Measurements from ENCODE around the gene FAIM. TPM values are rescaled to one million over a fixed set of nuclear protein-coding genes. Genes with fewer than 3 reads are reported as not detected.

FAIM gene
- total and polyA plus RNA-seq, 7 experiments from 2014 or later: 1.6 to 6.4 (median 3.1) TPM

DNA sequence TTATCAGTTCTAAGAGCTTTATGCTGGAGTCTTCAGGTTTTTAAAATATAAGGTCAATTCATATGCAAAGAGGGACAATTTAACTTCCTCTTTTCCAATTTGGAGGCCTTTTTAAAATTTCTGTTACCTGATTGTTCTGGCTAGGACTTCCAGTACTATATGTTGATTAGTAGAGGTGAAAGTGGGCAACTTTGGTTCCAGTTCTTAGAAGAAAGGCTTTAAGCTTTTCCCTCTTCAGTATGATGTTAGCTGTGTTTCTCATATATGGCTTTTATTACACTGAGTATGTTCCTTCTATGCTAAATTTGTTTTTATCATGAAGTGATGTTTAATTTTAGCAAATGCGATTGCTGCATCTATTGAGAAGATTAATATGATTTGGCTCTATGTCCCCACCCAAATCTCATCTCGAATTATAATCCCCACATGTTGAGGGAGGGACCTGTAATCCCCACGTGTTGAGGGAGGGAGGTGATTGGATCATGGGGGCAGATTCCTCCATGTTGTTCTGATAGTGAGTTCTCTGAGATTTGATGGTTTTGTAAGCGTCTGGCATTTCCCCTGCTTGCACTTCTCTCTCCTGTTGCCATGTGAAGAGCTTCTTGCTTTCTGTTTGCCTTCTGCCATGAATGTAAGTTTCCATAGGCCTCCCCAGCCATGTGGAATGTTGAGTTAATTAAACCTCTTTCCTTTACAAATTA is 33.8 kb downstream of the FAIM start:
- Histone ChIP-seq H3K4me1 (ENCODE audit: control insufficient read depth in 2 of 2, insufficient read depth in 2 of 2, low read length in 2 of 2) (no peaks in the 10 kb centered on the region), H3K4me3 (ENCODE audit: low read length) (no peak overlapping the region), H3K36me3 (ENCODE audit: control insufficient read depth in 2 of 3, insufficient read depth in 3 of 3, low read length in 3 of 3) (no peaks in the 10 kb centered on the region), H3K9me3 (ENCODE audit: control insufficient read depth in 2 of 3, low read length in 3 of 3) (peaks cover 0 to 41% (median 0%) of the 10 kb centered on the region in 3 experiments), H3K27me3 (ENCODE audit: control insufficient read depth in 2 of 2, insufficient read depth in 2 of 2, low read length in 2 of 2) (no peaks in the 10 kb centered on the region), H3K27ac (ENCODE audit: low read depth, low read length) (no peak overlapping the region)
- peaks cover 10 to 91% (median 44%) of the 10 kb centered on the region in 11 donors for H3K9me3 Mint-ChIP-seq
- H3K4me3 Mint-ChIP-seq: no peak overlapping the region
- H3K4me1 Mint-ChIP-seq: no peaks in the 10 kb centered on the region
- no peak overlapping the region for H3K27ac Mint-ChIP-seq
- intact Hi-C loops (cut with micrococcal nuclease): no loop called here
- no peak for DNase-seq
- no peaks in the 10 kb centered on the region for H3K27me3 Mint-ChIP-seq
- ATAC-seq: no peak
- peaks cover 3 to 15% (median 11%) of the 10 kb centered on the region in 5 donors for H3K36me3 Mint-ChIP-seq
- CTCF ChIA-PET: no interaction called here
- POLR2A ChIA-PET: no interaction called here

DNA sequence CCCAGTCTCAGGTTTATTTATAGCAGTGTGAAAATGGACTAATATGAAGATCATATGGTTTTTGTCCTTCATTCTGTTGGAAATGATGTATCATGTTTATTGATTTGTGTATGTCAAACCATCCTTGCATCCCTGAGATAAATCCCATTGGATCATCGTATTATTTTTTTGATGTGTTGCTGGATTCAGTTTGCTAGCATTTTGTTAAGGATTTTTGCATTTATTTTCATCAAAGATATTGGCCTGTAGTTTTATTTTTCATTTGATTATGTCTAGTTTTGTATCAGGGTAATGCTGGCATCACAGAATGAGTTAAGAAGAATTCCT is 34.3 kb downstream of the FAIM start:
- Histone ChIP-seq H3K27me3 (ENCODE audit: control insufficient read depth in 2 of 2, insufficient read depth in 2 of 2, low read length in 2 of 2) (no peaks in the 10 kb centered on the region), H3K27ac (ENCODE audit: low read depth, low read length) (no peak overlapping the region), H3K4me1 (ENCODE audit: control insufficient read depth in 2 of 2, insufficient read depth in 2 of 2, low read length in 2 of 2) (no peaks in the 10 kb centered on the region), H3K9me3 (ENCODE audit: control insufficient read depth in 2 of 3, low read length in 3 of 3) (peaks cover 0 to 41% (median 0%) of the 10 kb centered on the region in 3 experiments), H3K4me3 (ENCODE audit: low read length) (no peak overlapping the region), H3K36me3 (ENCODE audit: control insufficient read depth in 2 of 3, insufficient read depth in 3 of 3, low read length in 3 of 3) (no peaks in the 10 kb centered on the region)
- Mint-ChIP-seq H3K4me1 (no peaks in the 10 kb centered on the region), H3K9me3 (peaks cover 10 to 91% (median 47%) of the 10 kb centered on the region in 11 donors), H3K36me3 (peaks cover 3 to 15% (median 12%) of the 10 kb centered on the region in 5 donors), H3K4me3 (no peak overlapping the region), H3K27ac (no peak overlapping the region), H3K27me3 (no peaks in the 10 kb centered on the region)
- POLR2A ChIA-PET: no interaction called here
- ATAC-seq (no peak), DNase-seq (no peak)
- intact Hi-C loops (cut with micrococcal nuclease): no loop called here
- CTCF ChIA-PET: no interaction called here

DNA sequence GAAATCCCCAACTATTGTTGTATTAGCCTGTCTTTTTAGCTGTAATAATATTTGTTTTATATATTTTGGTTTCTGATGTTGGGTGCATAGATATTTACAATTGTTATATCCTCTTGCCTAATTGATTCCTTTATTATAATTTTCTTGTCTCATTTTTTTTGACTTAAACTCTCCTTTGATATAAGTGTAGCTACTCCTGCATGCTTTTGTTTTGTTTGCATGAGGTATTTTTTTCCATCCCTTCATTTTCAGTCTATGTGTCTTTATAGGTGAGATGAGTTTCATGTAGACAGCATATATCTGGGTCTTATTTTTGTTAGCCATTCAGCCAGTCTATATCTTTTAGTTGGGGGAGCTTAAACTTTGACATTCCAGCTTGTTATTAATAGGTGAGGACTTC is 37.4 kb downstream of the FAIM start:
- intact Hi-C loops (cut with micrococcal nuclease): no loop called here
- CTCF ChIA-PET: no interaction called here
- Histone ChIP-seq H3K4me3 (ENCODE audit: low read length) (no peak overlapping the region), H3K9me3 (ENCODE audit: control insufficient read depth in 2 of 3, low read length in 3 of 3) (peaks cover 0 to 39% (median 0%) of the 10 kb centered on the region in 3 experiments), H3K27me3 (ENCODE audit: control insufficient read depth in 2 of 2, insufficient read depth in 2 of 2, low read length in 2 of 2) (no peaks in the 10 kb centered on the region), H3K36me3 (ENCODE audit: control insufficient read depth in 2 of 3, insufficient read depth in 3 of 3, low read length in 3 of 3) (peaks cover 0 to 16% (median 8%) of the 10 kb centered on the region in 3 experiments), H3K4me1 (ENCODE audit: control insufficient read depth in 2 of 2, insufficient read depth in 2 of 2, low read length in 2 of 2) (no peaks in the 10 kb centered on the region), H3K27ac (ENCODE audit: low read depth, low read length) (no peak overlapping the region)
- Mint-ChIP-seq H3K27ac (no peak overlapping the region), H3K4me3 (no peak overlapping the region), H3K36me3 (peaks cover 12 to 40% (median 31%) of the 10 kb centered on the region in 5 donors), H3K27me3 (no peaks in the 10 kb centered on the region), H3K9me3 (peaks cover 9 to 88% (median 52%) of the 10 kb centered on the region in 11 donors), H3K4me1 (no peaks in the 10 kb centered on the region)
- POLR2A ChIA-PET: no interaction called here
- no peak for DNase-seq
- no peak for ATAC-seq

DNA sequence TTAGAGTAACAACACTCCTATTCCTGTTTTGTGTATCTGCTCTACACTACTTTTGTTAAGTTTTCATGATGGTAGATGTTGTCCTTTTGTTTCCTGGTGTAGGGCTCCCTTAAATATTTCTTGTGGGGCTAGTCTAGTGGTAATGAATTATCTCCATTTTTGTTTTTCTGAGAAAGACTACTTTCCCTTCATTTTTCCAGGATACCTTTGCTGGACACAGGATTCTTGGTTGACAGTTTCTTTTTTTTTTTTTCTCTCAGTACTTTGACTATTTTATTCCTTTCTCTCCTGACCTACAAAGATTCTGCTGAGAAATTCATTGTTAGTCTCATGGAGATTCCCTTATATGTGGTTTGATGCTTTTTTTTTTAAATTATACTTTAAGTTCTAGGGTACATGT is 37.9 kb downstream of the FAIM start:
- ChIA-PET POLR2A (no interaction called here), CTCF (no interaction called here)
- no peaks in the 10 kb centered on the region for H3K4me1 Mint-ChIP-seq
- H3K27me3 Mint-ChIP-seq: no peaks in the 10 kb centered on the region
- no peak overlapping the region for H3K27ac Mint-ChIP-seq
- H3K36me3 Mint-ChIP-seq: peaks cover 12 to 44% (median 36%) of the 10 kb centered on the region in 5 donors
- Histone ChIP-seq H3K4me3 (ENCODE audit: low read length) (no peak overlapping the region), H3K27ac (ENCODE audit: low read depth, low read length) (no peak overlapping the region), H3K36me3 (ENCODE audit: control insufficient read depth in 2 of 3, insufficient read depth in 3 of 3, low read length in 3 of 3) (peaks cover 0 to 21% (median 8%) of the 10 kb centered on the region in 3 experiments), H3K4me1 (ENCODE audit: control insufficient read depth in 2 of 2, insufficient read depth in 2 of 2, low read length in 2 of 2) (no peaks in the 10 kb centered on the region), H3K9me3 (ENCODE audit: control insufficient read depth in 2 of 3, low read length in 3 of 3) (peaks cover 0 to 34% (median 0%) of the 10 kb centered on the region in 3 experiments), H3K27me3 (ENCODE audit: control insufficient read depth in 2 of 2, insufficient read depth in 2 of 2, low read length in 2 of 2) (no peaks in the 10 kb centered on the region)
- H3K9me3 Mint-ChIP-seq: peaks cover 9 to 85% (median 52%) of the 10 kb centered on the region in 11 donors
- DNase-seq (no peak), ATAC-seq (no peak)
- intact Hi-C loops (cut with micrococcal nuclease): no loop called here
- H3K4me3 Mint-ChIP-seq: no peak overlapping the region

DNA sequence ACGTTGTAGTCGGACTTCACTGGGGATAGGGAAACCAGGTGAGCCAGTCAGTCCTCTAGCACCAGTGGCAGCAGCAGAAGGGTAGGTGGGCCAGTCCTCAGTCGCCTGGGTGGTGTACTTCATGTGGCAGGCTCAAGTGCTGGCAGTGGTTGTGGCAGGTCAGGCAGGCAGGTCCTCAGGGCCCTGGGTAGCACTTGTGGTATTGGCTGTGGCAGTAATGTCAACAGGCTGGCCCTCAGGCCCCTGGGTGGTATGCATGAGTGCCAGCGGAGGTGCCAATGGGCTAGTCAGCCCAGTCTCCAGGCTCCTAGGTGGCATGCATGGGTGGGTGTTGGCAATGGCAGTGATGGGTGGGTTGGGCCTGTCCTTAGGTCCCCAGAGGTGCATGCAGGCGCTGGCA is 40.6 kb downstream of the FAIM start:
- H3K36me3 ChIP-seq (ENCODE audit: control insufficient read depth in 2 of 3, insufficient read depth in 3 of 3, low read length in 3 of 3): peaks cover 4 to 38% (median 8%) of the 10 kb centered on the region in 3 experiments
- no peaks in the 10 kb centered on the region for H3K4me1 ChIP-seq (ENCODE audit: control insufficient read depth in 2 of 2, insufficient read depth in 2 of 2, low read length in 2 of 2)
- Mint-ChIP-seq H3K4me1 (no peaks in the 10 kb centered on the region), H3K27me3 (no peaks in the 10 kb centered on the region), H3K4me3 (peak overlapping the region in 1 of 10 donors; percentile 41), H3K27ac (no peak overlapping the region), H3K9me3 (peaks cover 3 to 59% (median 39%) of the 10 kb centered on the region in 11 donors), H3K36me3 (peaks cover 16 to 55% (median 49%) of the 10 kb centered on the region in 5 donors)
- intact Hi-C loops (cut with micrococcal nuclease): no loop called here
- H3K9me3 ChIP-seq (ENCODE audit: control insufficient read depth in 2 of 3, low read length in 3 of 3): peaks cover 0 to 16% (median 0%) of the 10 kb centered on the region in 3 experiments
- H3K27ac ChIP-seq (ENCODE audit: low read depth, low read length): no peak overlapping the region
- H3K4me3 ChIP-seq (ENCODE audit: low read length): no peak overlapping the region
- POLR2A ChIA-PET: no interaction called here
- CTCF ChIA-PET: no interaction called here
- ATAC-seq (no peak), DNase-seq (no peak)
- no peaks in the 10 kb centered on the region for H3K27me3 ChIP-seq (ENCODE audit: control insufficient read depth in 2 of 2, insufficient read depth in 2 of 2, low read length in 2 of 2)

DNA sequence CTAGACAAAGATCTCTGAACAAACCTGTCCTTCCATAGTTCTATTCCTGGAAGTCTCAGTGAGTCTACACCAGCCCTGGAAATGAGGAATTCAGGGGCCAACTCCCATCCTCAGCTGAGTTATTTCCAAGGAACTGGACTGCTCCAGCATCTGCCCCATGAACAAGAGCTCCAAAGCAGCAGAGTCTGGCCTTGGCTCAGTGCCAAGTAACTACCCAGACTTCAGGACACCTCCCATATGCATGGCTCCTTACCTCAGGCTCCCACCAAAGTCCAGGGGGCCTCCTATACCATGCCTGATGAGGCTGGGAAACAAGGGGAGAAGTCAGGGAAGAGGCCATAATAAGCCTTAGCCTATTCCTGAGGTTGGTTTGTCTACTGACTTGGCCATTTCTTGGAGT is 45.0 kb downstream of the FAIM start:
- H3K4me3 ChIP-seq (ENCODE audit: low read length): no peak overlapping the region
- H3K36me3 ChIP-seq (ENCODE audit: control insufficient read depth in 2 of 3, insufficient read depth in 3 of 3, low read length in 3 of 3): peaks cover 8 to 70% (median 8%) of the 10 kb centered on the region in 3 experiments
- Mint-ChIP-seq H3K4me3 (no peak overlapping the region), H3K4me1 (no peaks in the 10 kb centered on the region), H3K36me3 (peaks cover 24 to 89% (median 80%) of the 10 kb centered on the region in 5 donors), H3K27me3 (no peaks in the 10 kb centered on the region), H3K9me3 (peaks cover 3 to 19% (median 10%) of the 10 kb centered on the region in 11 donors), H3K27ac (no peak overlapping the region)
- H3K9me3 ChIP-seq (ENCODE audit: control insufficient read depth in 2 of 3, low read length in 3 of 3): no peaks in the 10 kb centered on the region
- no peak for DNase-seq
- H3K27ac ChIP-seq (ENCODE audit: low read depth, low read length): no peak overlapping the region
- no peaks in the 10 kb centered on the region for H3K4me1 ChIP-seq (ENCODE audit: control insufficient read depth in 2 of 2, insufficient read depth in 2 of 2, low read length in 2 of 2)
- ChIA-PET POLR2A (no interaction called here), CTCF (interaction anchor here (0.7 kb wide), 1 partner anchor 323 kb away, joined by 3 read pairs; no protein-coding TSS in a partner anchor)
- H3K27me3 ChIP-seq (ENCODE audit: control insufficient read depth in 2 of 2, insufficient read depth in 2 of 2, low read length in 2 of 2): no peaks in the 10 kb centered on the region
- intact Hi-C loops (cut with micrococcal nuclease): no loop called here
- ATAC-seq: no peak

DNA sequence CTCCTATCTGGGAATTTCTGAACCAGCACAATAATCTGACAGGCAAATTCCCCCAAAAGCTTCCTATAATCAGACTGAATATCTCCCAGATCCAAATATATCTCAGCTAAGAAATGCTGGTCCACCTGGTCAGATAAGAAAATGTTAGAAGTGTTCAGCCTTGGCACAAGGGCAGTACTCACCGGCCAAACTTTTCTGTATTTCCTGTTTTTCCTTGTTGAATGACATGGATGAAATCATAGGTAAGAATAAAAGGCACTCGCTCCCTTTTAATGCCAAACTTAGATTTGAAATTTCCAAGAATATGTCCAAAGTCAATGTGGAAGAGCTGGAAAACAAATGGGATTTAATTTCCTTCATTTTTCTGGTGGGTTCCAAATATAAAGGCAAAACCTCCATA is 48.9 kb downstream of the FAIM start:
- Histone ChIP-seq H3K4me1 (ENCODE audit: control insufficient read depth in 2 of 2, insufficient read depth in 2 of 2, low read length in 2 of 2) (no peaks in the 10 kb centered on the region), H3K9me3 (ENCODE audit: control insufficient read depth in 2 of 3, low read length in 3 of 3) (no peaks in the 10 kb centered on the region), H3K36me3 (ENCODE audit: control insufficient read depth in 2 of 3, insufficient read depth in 3 of 3, low read length in 3 of 3) (peaks cover 0 to 63% (median 11%) of the 10 kb centered on the region in 3 experiments), H3K27ac (ENCODE audit: low read depth, low read length) (no peak overlapping the region), H3K4me3 (ENCODE audit: low read length) (no peak overlapping the region), H3K27me3 (ENCODE audit: control insufficient read depth in 2 of 2, insufficient read depth in 2 of 2, low read length in 2 of 2) (no peaks in the 10 kb centered on the region)
- H3K36me3 Mint-ChIP-seq: peaks cover 15 to 79% (median 68%) of the 10 kb centered on the region in 5 donors
- no peaks in the 10 kb centered on the region for H3K4me1 Mint-ChIP-seq
- H3K9me3 Mint-ChIP-seq: peaks cover 0 to 2% (median 0%) of the 10 kb centered on the region in 11 donors
- ATAC-seq (no peak), DNase-seq (no peak)
- no peak overlapping the region for H3K27ac Mint-ChIP-seq
- POLR2A ChIA-PET: no interaction called here
- CTCF ChIA-PET: no interaction called here
- intact Hi-C loops (cut with micrococcal nuclease): no loop called here
- H3K27me3 Mint-ChIP-seq: no peaks in the 10 kb centered on the region
- H3K4me3 Mint-ChIP-seq: no peak overlapping the region

Data from naive thymus-derived CD4-positive, alpha-beta T cell (primary cell).